OCI-LY1 (cell line): ENCODE measurements around the gene NUCB1.

Source experiments
- H2AFZ ChIP-seq: fragments of 200-600 bp; sonication (generic), shearing (Covaris generic); 2 replicates; pipeline ENCODE4 v1.6.0; 2014; ENCODE audit warnings: antibody characterized with exemption, mild to moderate bottlenecking, low read length
- H3F3A ChIP-seq: fragments of 200-600 bp; sonication (generic), shearing (Covaris generic); 2 replicates; pipeline ENCODE4 v1.6.0; 2014; ENCODE audit warnings: mild to moderate bottlenecking, antibody characterized with exemption, low read length, moderate library complexity; ENCODE audit not compliant: insufficient read depth
- H3K27ac ChIP-seq: fragments of 200-600 bp; sonication (generic); 2 replicates; pipeline ENCODE4 v1.5.1; 2014; ENCODE audit warnings: low read length, mixed run types, mild to moderate bottlenecking, low read depth; ENCODE audit not compliant: poor library complexity, severe bottlenecking
- H3K27me3 ChIP-seq: fragments of 200-600 bp; sonication (generic); 2 replicates; pipeline ENCODE4 v1.6.0; 2014; ENCODE audit warnings: antibody characterized with exemption, mild to moderate bottlenecking, low read length, moderate library complexity; ENCODE audit not compliant: insufficient read depth
- H3K36me3 ChIP-seq: fragments of 200-600 bp; sonication (generic); 2 replicates; pipeline ENCODE4 v1.6.1; 2014; ENCODE audit warnings: mild to moderate bottlenecking, antibody characterized with exemption, low read length, moderate library complexity, mixed read lengths; ENCODE audit not compliant: insufficient read depth
- H3K4me1 ChIP-seq: fragments of 200-600 bp; sonication (generic); 2 replicates; pipeline ENCODE4 v1.5.1; 2014; ENCODE audit warnings: mild to moderate bottlenecking, low read length, moderate library complexity; ENCODE audit not compliant: insufficient read depth, severe bottlenecking
- H3K4me2 ChIP-seq: fragments of 200-600 bp; sonication (generic), shearing (Covaris generic); 2 replicates; pipeline ENCODE4 v1.6.1; 2014; ENCODE audit warnings: low read length
- H3K4me3 ChIP-seq: fragments of 200-600 bp; sonication (generic); 2 replicates; pipeline ENCODE4 v1.5.1; 2014; ENCODE audit warnings: low read length, low read depth, mild to moderate bottlenecking, mixed read lengths; ENCODE audit not compliant: poor library complexity, severe bottlenecking
- H3K79me2 ChIP-seq: fragments of 200-600 bp; shearing (Covaris generic); 2 replicates; pipeline ENCODE4 v1.6.1; 2016; ENCODE audit warnings: mixed run types, low read length, mixed read lengths; ENCODE audit not compliant: insufficient read depth
- H3K9ac ChIP-seq: fragments of 200-600 bp; sonication (generic), shearing (Covaris generic); 2 replicates; pipeline ENCODE4 v1.6.1; 2014; ENCODE audit warnings: mild to moderate bottlenecking, low read length, mixed read lengths
- H3K9me2 ChIP-seq: fragments of 200-600 bp; sonication (generic), shearing (Covaris generic); 2 replicates; pipeline ENCODE4 v1.6.1; 2014; ENCODE audit warnings: low read depth, mild to moderate bottlenecking, low read length, mixed read lengths
- H3K9me3 ChIP-seq: fragments of 200-600 bp; shearing (Covaris generic); 2 replicates; pipeline ENCODE4 v1.6.1; 2014; ENCODE audit warnings: low read length, mixed read lengths
- H4K20me1 ChIP-seq: fragments of 200-600 bp; sonication (generic), shearing (Covaris generic); 2 replicates; pipeline ENCODE4 v1.6.0; 2016; ENCODE audit warnings: mild to moderate bottlenecking, low read length; ENCODE audit not compliant: insufficient read depth
- EZH2 ChIP-seq: fragments of 200-600 bp; sonication (generic), shearing (Covaris generic); IDR thresholded peaks from 2 replicates; pipeline ENCODE4 v1.8.0; 2017; ENCODE audit warnings: borderline replicate concordance, mixed run types, mild to moderate bottlenecking, antibody characterized with exemption, low read length, moderate library complexity, mixed read lengths
- TF ChIP-seq, protein P1 (sequence below): fragments of 200-600 bp; sonication (generic), shearing (Covaris generic); IDR thresholded peaks from 2 replicates; pipeline ENCODE4 v1.5.1; 2017; ENCODE audit warnings: mild to moderate bottlenecking, antibody characterized with exemption, low read length, moderate library complexity, mixed read lengths

NUCB1 gene

DNA sequence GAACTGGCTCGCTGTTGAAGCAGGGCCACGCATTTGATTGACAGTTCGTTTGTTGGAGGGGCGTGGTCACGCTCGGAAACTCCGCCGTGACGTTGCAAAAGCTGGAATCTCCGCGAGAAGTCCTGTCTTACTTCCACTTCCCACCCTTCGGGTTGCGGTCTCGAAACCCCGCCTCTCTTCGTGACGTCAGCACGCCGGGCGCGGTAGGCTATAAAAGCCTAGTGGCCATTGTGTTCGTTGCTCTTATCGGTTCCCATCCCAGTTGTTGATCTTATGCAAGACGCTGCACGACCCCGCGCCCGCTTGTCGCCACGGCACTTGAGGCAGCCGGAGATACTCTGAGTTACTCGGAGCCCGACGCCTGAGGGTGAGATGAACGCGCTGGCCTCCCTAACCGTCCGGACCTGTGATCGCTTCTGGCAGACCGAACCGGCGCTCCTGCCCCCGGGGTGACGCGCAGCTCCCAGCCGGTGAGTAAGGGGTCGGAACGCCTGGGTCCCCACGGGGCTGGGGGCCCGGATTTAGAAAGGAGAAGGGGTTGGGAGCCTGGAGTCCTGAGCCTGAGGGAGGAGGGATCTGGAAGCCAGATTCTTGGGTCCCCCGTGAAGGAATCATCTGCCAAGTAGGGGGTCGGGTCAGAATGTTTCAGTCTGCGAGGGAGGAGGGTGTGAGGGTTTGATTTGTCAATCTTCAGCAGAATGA lies 27.8 kb upstream of the NUCB1 start, which contains the start of gene PPP1R15A:
PPP1R15A (plus strand) TSS at position 240 of the 702 bp plus-strand sequence. CDS start 813 bp downstream, outside the sequence.
- Histone ChIP-seq H3K4me1 (peaks cover 36% of the 10 kb centered on the region), H3K4me3 (peak within 1 kb of the TSS; percentile 90), H3K9ac (peak within 1 kb of the TSS; percentile 93), H3K27ac (peak within 1 kb of the TSS; percentile 71), H3K27me3 (peaks cover 13% of the 10 kb centered on the region), H3K36me3 (peaks cover 6% of the 10 kb centered on the region; the same call in 1 of the 2 replicates), H3K4me2 (peak within 1 kb of the TSS; percentile 92), H4K20me1 (no peaks in the 10 kb centered on the region), H3F3A (no peaks in the 10 kb centered on the region), H3K9me3 (no peaks in the 10 kb centered on the region), H2AFZ (no peak within 1 kb of the TSS), H3K9me2 (no peaks in the 10 kb centered on the region), H3K79me2 (no peaks in the 10 kb centered on the region)
- TF ChIP-seq, protein P1, sequence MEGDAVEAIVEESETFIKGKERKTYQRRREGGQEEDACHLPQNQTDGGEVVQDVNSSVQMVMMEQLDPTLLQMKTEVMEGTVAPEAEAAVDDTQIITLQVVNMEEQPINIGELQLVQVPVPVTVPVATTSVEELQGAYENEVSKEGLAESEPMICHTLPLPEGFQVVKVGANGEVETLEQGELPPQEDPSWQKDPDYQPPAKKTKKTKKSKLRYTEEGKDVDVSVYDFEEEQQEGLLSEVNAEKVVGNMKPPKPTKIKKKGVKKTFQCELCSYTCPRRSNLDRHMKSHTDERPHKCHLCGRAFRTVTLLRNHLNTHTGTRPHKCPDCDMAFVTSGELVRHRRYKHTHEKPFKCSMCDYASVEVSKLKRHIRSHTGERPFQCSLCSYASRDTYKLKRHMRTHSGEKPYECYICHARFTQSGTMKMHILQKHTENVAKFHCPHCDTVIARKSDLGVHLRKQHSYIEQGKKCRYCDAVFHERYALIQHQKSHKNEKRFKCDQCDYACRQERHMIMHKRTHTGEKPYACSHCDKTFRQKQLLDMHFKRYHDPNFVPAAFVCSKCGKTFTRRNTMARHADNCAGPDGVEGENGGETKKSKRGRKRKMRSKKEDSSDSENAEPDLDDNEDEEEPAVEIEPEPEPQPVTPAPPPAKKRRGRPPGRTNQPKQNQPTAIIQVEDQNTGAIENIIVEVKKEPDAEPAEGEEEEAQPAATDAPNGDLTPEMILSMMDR, result no peak

- H3K27me3 ChIP-seq, result peaks cover 11% of the 10 kb centered on the region; the same call in 1 of the 2 replicates
- H3K9ac ChIP-seq, result peak overlapping the region; percentile 93
- H3K4me2 ChIP-seq, result peak overlapping the region; percentile 92
- no peaks in the 10 kb centered on the region for H4K20me1 ChIP-seq
- peaks cover 36% of the 10 kb centered on the region for H3K4me1 ChIP-seq
- H3F3A ChIP-seq, result no peaks in the 10 kb centered on the region
- no peaks in the 10 kb centered on the region for H3K9me3 ChIP-seq
- TF ChIP-seq EZH2, result no peak
- TF ChIP-seq, protein P1, result no peak
- H3K79me2 ChIP-seq, result no peaks in the 10 kb centered on the region
- peak overlapping the region; percentile 71 for H3K27ac ChIP-seq
- H2AFZ ChIP-seq, result no peak overlapping the region
- H3K9me2 ChIP-seq, result no peaks in the 10 kb centered on the region
- H3K4me3 ChIP-seq, result peak overlapping the region; percentile 90
- peaks cover 6% of the 10 kb centered on the region for H3K36me3 ChIP-seq
Measured at GRCh38 chr19:48872884-48873475, 27.1 kb upstream of the NUCB1 start.

- Histone ChIP-seq H2AFZ (no peak overlapping the region), H4K20me1 (no peaks in the 10 kb centered on the region), H3K9ac (peak overlapping the region; percentile 93; the same call in 1 of the 2 replicates), H3K9me3 (no peaks in the 10 kb centered on the region), H3K36me3 (peaks cover 6% of the 10 kb centered on the region), H3K27ac (peak overlapping the region; percentile 71), H3K27me3 (peaks cover 5% of the 10 kb centered on the region; the same call in 1 of the 2 replicates), H3K4me1 (peaks cover 36% of the 10 kb centered on the region), H3K4me2 (peak overlapping the region; percentile 92), H3K79me2 (no peaks in the 10 kb centered on the region), H3K4me3 (peak overlapping the region; percentile 90), H3K9me2 (no peaks in the 10 kb centered on the region), H3F3A (no peaks in the 10 kb centered on the region)
- TF ChIP-seq, protein P1, result no peak
- no peak for TF ChIP-seq EZH2
Measured at GRCh38 chr19:48873476-48874302, 26.4 kb upstream of the NUCB1 start.
